HG03521 (cell line): Measurements from ENCODE around the gene KIF1B.
"Not testable (repeated sequence)": the region's sequence is repeated elsewhere in the genome, so short reads cannot be mapped to it uniquely, and the experiment has no call there.

Experiments used
- ATAC-seq: cut with Tn5 transposase; IDR thresholded peaks from one replicate; pipeline ENCODE4 v1.9.1; 2021; ENCODE audit warnings: mild to moderate bottlenecking, moderate library complexity; ENCODE audit not compliant: unreplicated experiment

Gene KIF1B

GRCh38 chr1:10236405-10237156 is 26.2 kb downstream of the KIF1B start:
- no peak for ATAC-seq

GRCh38 chr1:10237157-10237539 is 26.8 kb downstream of the KIF1B start:
- no peak for ATAC-seq

DNA sequence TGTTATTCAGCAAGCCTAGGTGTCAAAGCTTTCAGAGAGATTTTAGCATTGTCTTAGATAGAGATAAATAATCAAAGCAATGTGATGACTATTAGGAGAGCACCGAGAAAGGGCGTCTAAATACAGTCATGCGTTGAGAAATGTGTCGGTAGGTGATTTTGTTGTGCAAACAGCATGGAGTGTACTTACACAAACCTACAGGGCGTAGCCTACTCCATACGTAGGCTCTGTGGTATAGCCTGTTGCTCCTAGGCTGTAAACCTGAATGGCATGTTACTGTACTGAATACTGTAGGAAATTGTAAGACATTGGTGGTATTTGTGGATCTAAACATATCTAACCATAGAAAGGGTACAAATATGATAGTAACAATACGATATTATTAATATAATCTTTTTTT is 31.8 kb downstream of the KIF1B start:
- ATAC-seq, result no peak

GRCh38 chr1:10242811-10243210 is 32.4 kb downstream of the KIF1B start:
- no peak for ATAC-seq

DNA sequence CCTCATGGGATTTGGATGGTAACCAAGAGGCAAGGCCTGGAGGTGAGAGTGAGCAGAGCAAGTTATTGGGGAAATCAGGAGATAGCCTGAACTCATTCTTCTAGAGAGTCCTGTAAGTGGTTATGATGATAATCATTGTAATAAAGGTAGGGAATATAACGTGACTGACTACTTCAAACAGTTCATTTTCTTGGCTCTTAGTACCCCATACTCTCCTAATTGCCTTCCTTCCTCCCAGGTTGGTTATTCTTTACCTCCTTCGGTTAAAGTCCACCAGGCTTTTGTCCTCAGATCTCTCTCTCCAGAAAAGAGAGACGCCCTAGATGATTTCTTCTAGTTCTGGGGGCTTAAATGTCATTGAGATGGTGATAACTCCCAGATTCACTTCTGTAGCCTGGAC is 35.3 kb downstream of the KIF1B start:
- ATAC-seq, result no peak

DNA sequence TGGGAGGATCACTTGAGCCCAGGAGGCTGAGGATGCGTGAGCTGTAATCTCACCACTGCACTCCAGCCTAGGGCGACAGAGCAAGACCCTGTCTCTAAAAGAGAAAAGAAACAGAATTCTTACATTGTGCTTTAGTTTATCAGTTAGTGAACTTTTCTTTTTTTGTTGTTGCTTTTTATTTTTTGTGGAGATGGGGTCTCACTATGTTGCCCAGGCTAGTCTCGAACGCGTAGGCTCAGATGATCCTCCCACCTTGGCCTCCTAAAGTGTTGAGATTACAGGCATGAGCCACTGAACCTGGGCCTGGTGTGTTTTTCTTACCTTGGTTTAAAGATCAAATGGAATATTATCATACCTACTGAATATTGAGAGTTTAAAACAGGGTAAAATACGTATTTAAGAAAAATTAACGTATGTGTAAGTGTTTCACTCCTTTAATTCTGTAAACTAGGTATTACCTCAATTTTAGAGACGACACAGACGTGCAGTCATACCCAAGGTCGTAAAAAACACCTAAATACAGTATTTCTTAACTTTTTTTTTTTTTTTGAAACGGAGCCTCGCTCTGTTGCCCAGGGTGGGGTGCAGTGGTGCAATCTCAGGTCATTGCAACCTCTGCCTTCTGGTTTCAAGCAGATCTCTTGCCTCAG is 39.6 kb downstream of the KIF1B start:
- ATAC-seq, result no peak

DNA sequence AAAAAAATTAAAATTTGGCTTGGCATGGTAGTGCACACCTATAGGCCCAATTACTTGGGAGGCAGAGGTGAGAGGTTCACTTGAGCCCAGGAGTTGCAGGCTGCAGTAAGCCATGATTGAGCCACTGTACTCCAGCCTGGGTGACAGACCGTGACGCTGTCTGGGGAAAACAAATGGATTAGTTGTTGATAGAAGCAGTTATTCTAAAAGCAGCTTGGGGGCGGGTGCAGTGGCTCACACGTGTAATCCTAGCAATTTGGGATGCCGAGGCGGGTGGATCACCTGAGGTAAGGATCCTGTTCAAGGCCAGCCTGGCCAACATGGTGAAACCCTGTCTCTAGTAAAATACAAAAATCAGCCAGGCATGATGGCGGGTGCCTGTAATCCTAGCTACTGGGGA is 40.3 kb downstream of the KIF1B start:
- no peak for ATAC-seq

- not testable (repeated sequence) for ATAC-seq
These were observed 41.1 kb downstream of the KIF1B start for GRCh38 chr1:10251325-10252108.

DNA sequence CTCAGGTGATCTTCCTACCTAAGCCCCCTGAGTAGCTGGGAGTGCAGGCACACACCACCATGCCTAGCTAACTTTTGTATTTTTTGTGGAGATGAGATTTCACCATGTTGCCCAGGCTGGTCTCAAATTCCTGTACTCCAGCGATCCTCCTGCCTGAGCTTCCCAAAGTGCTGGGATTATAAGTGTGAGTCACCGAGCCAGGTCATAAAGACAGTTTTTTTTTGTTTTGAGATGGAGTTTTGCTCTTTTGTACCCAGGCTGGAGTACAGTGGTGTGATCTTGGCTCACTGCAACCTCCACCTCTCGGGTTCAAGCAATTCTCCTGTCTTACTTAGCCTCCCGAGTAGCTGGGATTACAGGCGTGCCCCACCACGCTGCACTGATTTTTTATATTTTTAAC is 42.1 kb downstream of the KIF1B start:
- no peak for ATAC-seq

- no peak for ATAC-seq
These were observed 42.8 kb downstream of the KIF1B start for GRCh38 chr1:10253149-10253548.

DNA sequence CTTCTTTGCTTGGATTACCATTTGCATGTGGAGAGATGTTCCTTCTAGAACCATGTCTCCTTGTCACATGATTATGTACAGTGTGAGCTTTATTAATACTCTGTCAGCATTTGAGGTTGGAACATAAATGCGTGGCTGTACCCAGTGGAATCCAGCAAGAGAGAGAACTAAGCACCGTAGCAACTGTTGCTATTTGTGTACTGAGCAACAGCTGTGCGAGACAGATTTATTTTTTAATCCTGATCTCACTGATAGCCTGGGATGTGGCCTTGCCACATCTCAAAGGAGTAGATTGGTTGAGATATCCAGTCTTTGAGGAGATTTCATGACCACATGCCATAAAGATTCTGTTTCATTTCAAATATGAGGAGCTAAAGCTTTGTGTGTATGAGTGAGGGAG is 43.4 kb downstream of the KIF1B start:
- no peak for ATAC-seq

DNA sequence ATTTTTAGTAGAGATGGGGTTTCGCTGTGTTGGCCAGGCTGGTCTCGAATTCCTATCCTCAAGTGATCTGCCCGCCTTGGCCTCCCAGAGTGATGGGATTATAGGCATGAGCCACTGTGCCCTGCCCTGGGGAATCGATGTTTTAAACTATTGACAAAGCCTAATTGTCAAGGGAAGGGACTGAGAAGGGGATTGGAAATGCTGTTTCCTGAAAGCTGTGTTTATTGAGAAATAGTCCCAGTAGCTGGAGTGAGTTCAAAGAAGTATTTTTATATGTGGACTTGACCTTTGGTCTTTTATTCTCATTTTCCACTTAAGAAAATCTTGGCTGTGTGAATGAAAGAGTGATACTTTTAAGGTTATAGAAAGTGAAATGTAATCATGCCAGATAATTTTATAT is 47.5 kb downstream of the KIF1B start:
- no peak for ATAC-seq

GRCh38 chr1:10259547-10259946 is 49.2 kb downstream of the KIF1B start:
- not testable (repeated sequence) for ATAC-seq

DNA sequence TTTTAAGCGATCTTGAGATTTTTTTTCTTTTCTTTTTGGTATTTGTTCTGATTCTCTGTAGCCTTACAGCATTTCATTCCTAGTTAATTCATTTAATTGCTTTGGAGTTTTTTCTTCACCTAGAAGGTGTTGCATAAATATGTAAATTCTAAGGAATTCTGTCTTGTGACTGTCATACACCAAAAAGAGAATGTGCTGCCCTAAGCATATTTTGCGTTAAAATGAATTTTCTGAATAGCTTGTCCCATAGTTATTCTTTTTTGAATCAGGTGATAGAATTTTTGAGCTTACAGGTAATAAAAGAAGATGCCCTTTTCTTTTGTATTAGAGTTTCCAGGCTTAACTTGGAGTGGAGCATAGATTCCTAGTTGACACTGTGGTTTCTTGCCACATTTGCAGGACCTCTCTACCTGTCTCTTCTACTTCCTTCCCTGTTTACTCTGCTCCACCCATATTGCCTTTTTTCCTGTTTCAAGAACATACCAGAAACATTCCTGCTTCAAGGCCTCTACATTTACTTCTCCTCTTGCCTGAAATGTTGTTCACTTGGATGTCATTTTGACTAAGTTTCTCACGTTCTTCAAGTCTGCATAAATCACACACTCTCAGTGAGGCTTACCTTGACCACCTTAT is 53.2 kb downstream of the KIF1B start:
- ATAC-seq, result no peak

GRCh38 chr1:10265027-10265426 is 54.7 kb downstream of the KIF1B start:
- ATAC-seq, result no peak

DNA sequence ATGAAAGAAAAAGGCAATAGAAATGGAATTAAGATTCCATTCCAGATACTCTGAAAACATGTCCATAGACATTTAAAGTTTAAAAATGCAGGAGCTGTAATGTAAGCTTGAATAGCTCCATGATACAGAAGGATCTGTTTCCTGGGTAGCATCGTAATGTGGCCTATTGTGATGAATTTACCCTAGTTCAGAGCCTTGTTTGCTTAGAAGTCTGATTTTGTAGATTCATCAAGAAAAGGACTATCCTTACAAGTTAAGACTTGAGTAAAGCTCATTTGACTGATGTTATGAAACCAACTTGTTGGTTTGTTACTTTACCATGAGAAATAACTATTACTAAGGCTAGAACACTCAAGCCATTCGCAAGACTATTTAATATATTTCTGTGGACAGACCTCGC is 55.5 kb downstream of the KIF1B start:
- no peak for ATAC-seq

DNA sequence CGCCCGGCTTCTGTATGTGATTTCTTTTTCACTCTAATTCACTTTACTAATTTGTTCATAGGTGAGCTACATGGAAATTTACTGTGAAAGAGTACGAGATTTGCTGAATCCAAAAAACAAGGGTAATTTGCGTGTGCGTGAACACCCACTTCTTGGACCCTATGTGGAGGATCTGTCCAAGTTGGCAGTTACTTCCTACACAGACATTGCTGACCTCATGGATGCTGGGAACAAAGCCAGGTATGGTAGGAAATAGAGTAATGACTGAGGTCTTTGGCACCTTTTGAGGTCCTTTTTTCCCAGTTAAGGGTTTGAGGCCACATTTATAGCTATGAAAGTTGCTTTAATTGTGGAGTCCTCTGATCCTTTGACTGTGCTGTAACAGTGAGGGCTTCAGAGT is 56.9 kb downstream of the KIF1B start:
- ATAC-seq, result no peak

DNA sequence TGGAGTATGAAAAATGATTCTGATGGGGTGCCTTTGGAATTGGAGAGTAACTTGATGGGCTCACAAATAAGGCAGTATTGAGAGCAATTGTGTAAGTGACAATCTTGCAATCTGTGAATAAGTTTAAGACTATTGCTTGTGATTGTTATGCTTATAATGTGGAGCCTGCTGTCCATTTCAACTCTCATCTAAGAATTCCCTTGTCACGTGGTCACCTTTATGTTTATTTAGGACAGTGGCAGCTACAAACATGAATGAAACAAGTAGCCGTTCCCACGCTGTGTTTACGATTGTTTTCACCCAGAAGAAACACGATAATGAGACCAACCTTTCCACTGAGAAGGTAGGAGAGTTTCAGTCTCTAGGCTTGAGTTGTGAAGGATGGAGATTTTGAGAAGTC is 57.6 kb downstream of the KIF1B start:
- ATAC-seq, result no peak

GRCh38 chr1:10271090-10271489 is 60.7 kb downstream of the KIF1B start:
- no peak for ATAC-seq

GRCh38 chr1:10271869-10272268 is 61.5 kb downstream of the KIF1B start:
- no peak for ATAC-seq

- no peak for ATAC-seq
These were observed 61.9 kb downstream of the KIF1B start for GRCh38 chr1:10272274-10272673.
